Activated naive CD4-positive, alpha-beta T cell treated with anti-CD3 and anti-CD28 coated beads, Interleukin-2, amount 50 U/mL, for 24 hours (primary cell): ENCODE results near the gene IFT20.

Source experiments
- H3K27ac Mint-ChIP-seq: one replicate; pipeline ENCODE4 v1.8.0; 2021; ENCODE audit warnings: mild to moderate bottlenecking, mixed read lengths
- H3K27me3 Mint-ChIP-seq: one replicate; pipeline ENCODE4 v1.8.0; 2021; ENCODE audit warnings: mixed read lengths
- H3K36me3 Mint-ChIP-seq: one replicate; pipeline ENCODE4 v1.8.0; 2021; ENCODE audit warnings: mixed read lengths
- H3K4me1 Mint-ChIP-seq: one replicate; pipeline ENCODE4 v1.8.0; 2021; ENCODE audit warnings: mixed read lengths
- H3K4me3 Mint-ChIP-seq: one replicate; pipeline ENCODE4 v1.8.0; 2021; ENCODE audit warnings: mild to moderate bottlenecking, mixed read lengths
- H3K9me3 Mint-ChIP-seq: one replicate; pipeline ENCODE4 v1.8.0; 2021; ENCODE audit warnings: mixed read lengths

The IFT20 gene

GRCh38 chr17:28368306-28368831, 33.1 kb upstream of the IFT20 start:
- no peak overlapping the region for H3K4me3 Mint-ChIP-seq
- H3K36me3 Mint-ChIP-seq: peaks cover 2% of the 10 kb centered on the region
- no peaks in the 10 kb centered on the region for H3K9me3 Mint-ChIP-seq
- no peak overlapping the region for H3K27ac Mint-ChIP-seq
- no peaks in the 10 kb centered on the region for H3K27me3 Mint-ChIP-seq
- H3K4me1 Mint-ChIP-seq: peaks cover 14% of the 10 kb centered on the region

- Mint-ChIP-seq H3K9me3 (no peaks in the 10 kb centered on the region), H3K36me3 (peaks cover 2% of the 10 kb centered on the region), H3K4me3 (no peak overlapping the region), H3K27me3 (no peaks in the 10 kb centered on the region), H3K27ac (no peak overlapping the region), H3K4me1 (peaks cover 8% of the 10 kb centered on the region)
These were observed 32.5 kb upstream of the IFT20 start for GRCh38 chr17:28367641-28368305.

GRCh38 chr17:28366605-28367004, 31.3 kb upstream of the IFT20 start:
- H3K9me3 Mint-ChIP-seq: no peaks in the 10 kb centered on the region
- no peak overlapping the region for H3K4me3 Mint-ChIP-seq
- peaks cover 5% of the 10 kb centered on the region for H3K4me1 Mint-ChIP-seq
- peaks cover 2% of the 10 kb centered on the region for H3K36me3 Mint-ChIP-seq
- H3K27ac Mint-ChIP-seq: peak overlapping the region; percentile 55
- H3K27me3 Mint-ChIP-seq: no peaks in the 10 kb centered on the region

- Mint-ChIP-seq H3K4me3 (no peak overlapping the region), H3K36me3 (peaks cover 5% of the 10 kb centered on the region), H3K27ac (no peak overlapping the region), H3K9me3 (no peaks in the 10 kb centered on the region), H3K4me1 (no peaks in the 10 kb centered on the region), H3K27me3 (no peaks in the 10 kb centered on the region)
These were observed 30.2 kb upstream of the IFT20 start for GRCh38 chr17:28365487-28365886.

GRCh38 chr17:28364665-28365363, 29.5 kb upstream of the IFT20 start, which contains the start of gene SEBOX:
SEBOX (minus strand) TSS chr17:28365199; CDS start chr17:28365151, 48 bp downstream.
- peaks cover 5% of the 10 kb centered on the region for H3K36me3 Mint-ChIP-seq
- H3K4me3 Mint-ChIP-seq: no peak within 1 kb of the TSS
- H3K27me3 Mint-ChIP-seq: no peaks in the 10 kb centered on the region
- no peaks in the 10 kb centered on the region for H3K4me1 Mint-ChIP-seq
- no peaks in the 10 kb centered on the region for H3K9me3 Mint-ChIP-seq
- no peak within 1 kb of the TSS for H3K27ac Mint-ChIP-seq

GRCh38 chr17:28363776-28364650, 28.7 kb upstream of the IFT20 start:
- no peaks in the 10 kb centered on the region for H3K27me3 Mint-ChIP-seq
- no peak overlapping the region for H3K27ac Mint-ChIP-seq
- H3K9me3 Mint-ChIP-seq: no peaks in the 10 kb centered on the region
- no peaks in the 10 kb centered on the region for H3K4me1 Mint-ChIP-seq
- H3K4me3 Mint-ChIP-seq: no peak overlapping the region
- peaks cover 5% of the 10 kb centered on the region for H3K36me3 Mint-ChIP-seq

- Mint-ChIP-seq H3K27ac (no peak overlapping the region), H3K27me3 (no peaks in the 10 kb centered on the region), H3K4me1 (peaks cover 4% of the 10 kb centered on the region), H3K36me3 (peaks cover 5% of the 10 kb centered on the region), H3K4me3 (no peak overlapping the region), H3K9me3 (no peaks in the 10 kb centered on the region)
These were observed 27.9 kb upstream of the IFT20 start for GRCh38 chr17:28363186-28363585.

- H3K36me3 Mint-ChIP-seq: peaks cover 5% of the 10 kb centered on the region
- no peaks in the 10 kb centered on the region for H3K27me3 Mint-ChIP-seq
- H3K4me3 Mint-ChIP-seq: peak overlapping the region; percentile 98
- H3K9me3 Mint-ChIP-seq: no peaks in the 10 kb centered on the region
- peaks cover 27% of the 10 kb centered on the region for H3K4me1 Mint-ChIP-seq
- H3K27ac Mint-ChIP-seq: peak overlapping the region; percentile 94
These were observed 22.6 kb upstream of the IFT20 start for GRCh38 chr17:28357901-28358197.

GRCh38 chr17:28357061-28357900, 22.0 kb upstream of the IFT20 start, which contains the start of gene POLDIP2:
POLDIP2 (minus strand) TSS chr17:28357527; CDS start chr17:28357448, 79 bp downstream.
- Mint-ChIP-seq H3K9me3 (no peaks in the 10 kb centered on the region), H3K36me3 (peaks cover 5% of the 10 kb centered on the region), H3K4me1 (peaks cover 27% of the 10 kb centered on the region), H3K27ac (peak within 1 kb of the TSS; percentile 94), H3K27me3 (no peaks in the 10 kb centered on the region), H3K4me3 (peak within 1 kb of the TSS; percentile 98)

GRCh38 chr17:28350271-28350670, 15.0 kb upstream of the IFT20 start:
- Mint-ChIP-seq H3K27me3 (no peaks in the 10 kb centered on the region), H3K4me3 (no peak overlapping the region), H3K36me3 (peaks cover 4% of the 10 kb centered on the region), H3K9me3 (no peaks in the 10 kb centered on the region), H3K4me1 (peaks cover 6% of the 10 kb centered on the region), H3K27ac (no peak overlapping the region)

GRCh38 chr17:28348979-28349378, 13.7 kb upstream of the IFT20 start:
- Mint-ChIP-seq H3K4me3 (no peak overlapping the region), H3K27ac (no peak overlapping the region), H3K27me3 (no peaks in the 10 kb centered on the region), H3K36me3 (peaks cover 4% of the 10 kb centered on the region), H3K9me3 (no peaks in the 10 kb centered on the region), H3K4me1 (no peaks in the 10 kb centered on the region)

GRCh38 chr17:28347261-28347891, 12.1 kb upstream of the IFT20 start:
- H3K27me3 Mint-ChIP-seq: no peaks in the 10 kb centered on the region
- peaks cover 8% of the 10 kb centered on the region for H3K36me3 Mint-ChIP-seq
- H3K27ac Mint-ChIP-seq: no peak overlapping the region
- H3K9me3 Mint-ChIP-seq: no peaks in the 10 kb centered on the region
- H3K4me1 Mint-ChIP-seq: no peaks in the 10 kb centered on the region
- H3K4me3 Mint-ChIP-seq: no peak overlapping the region

GRCh38 chr17:28346746-28347246, 11.5 kb upstream of the IFT20 start:
- H3K27ac Mint-ChIP-seq: peak overlapping the region; percentile 23
- no peaks in the 10 kb centered on the region for H3K9me3 Mint-ChIP-seq
- H3K27me3 Mint-ChIP-seq: no peaks in the 10 kb centered on the region
- no peaks in the 10 kb centered on the region for H3K4me1 Mint-ChIP-seq
- no peak overlapping the region for H3K4me3 Mint-ChIP-seq
- peaks cover 8% of the 10 kb centered on the region for H3K36me3 Mint-ChIP-seq

GRCh38 chr17:28346199-28346580, 10.9 kb upstream of the IFT20 start:
- Mint-ChIP-seq H3K27me3 (no peaks in the 10 kb centered on the region), H3K9me3 (no peaks in the 10 kb centered on the region), H3K4me1 (no peaks in the 10 kb centered on the region), H3K27ac (peak overlapping the region; percentile 4), H3K4me3 (no peak overlapping the region), H3K36me3 (peaks cover 8% of the 10 kb centered on the region)
